Measurements from ENCODE around the gene AK5. TPM values are rescaled to one million over a fixed set of nuclear protein-coding genes. Genes with fewer than 3 reads are reported as not detected.
A peak's percentile ranks its signal among the peaks of the same experiment; 100 is the strongest.
"Not testable (repeated sequence)": the region's sequence is repeated elsewhere in the genome, so short reads cannot be mapped to it uniquely, and the experiment has no call there.

The AK5 gene
- total and polyA plus RNA-seq, 4 donors: 14.7 to 76.0 (median 58.4) TPM

DNA sequence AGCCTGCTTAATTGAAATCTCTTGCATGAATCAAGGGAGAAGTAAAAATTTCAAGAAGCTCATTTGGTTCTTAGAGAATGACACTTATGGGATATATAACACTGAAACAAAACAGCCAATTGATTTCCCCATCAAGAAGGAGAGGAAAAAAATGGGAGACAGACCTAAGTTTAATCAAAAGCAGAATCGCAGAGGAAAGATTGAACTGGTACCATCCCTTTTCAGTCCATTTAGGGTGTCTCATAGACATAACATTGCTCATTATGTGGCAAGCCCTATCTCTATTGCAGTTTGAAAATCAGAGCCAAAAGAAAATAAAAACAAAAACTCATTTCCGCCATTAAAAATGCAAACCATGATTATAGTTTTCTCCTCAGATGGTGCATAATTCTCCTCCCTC lies 119.6 kb downstream of the AK5 start:
- H3K4me1 ChIP-seq (ENCODE audit: control insufficient read depth, insufficient read depth, low read length): peaks cover 8% of the 10 kb centered on the region
- 83% methylated on average over 1 of the region's 2 CpGs for WGBS (ENCODE audit: insufficient coverage)
- no peak overlapping the region for H3K27ac ChIP-seq (ENCODE audit: low read depth, low read length)

DNA sequence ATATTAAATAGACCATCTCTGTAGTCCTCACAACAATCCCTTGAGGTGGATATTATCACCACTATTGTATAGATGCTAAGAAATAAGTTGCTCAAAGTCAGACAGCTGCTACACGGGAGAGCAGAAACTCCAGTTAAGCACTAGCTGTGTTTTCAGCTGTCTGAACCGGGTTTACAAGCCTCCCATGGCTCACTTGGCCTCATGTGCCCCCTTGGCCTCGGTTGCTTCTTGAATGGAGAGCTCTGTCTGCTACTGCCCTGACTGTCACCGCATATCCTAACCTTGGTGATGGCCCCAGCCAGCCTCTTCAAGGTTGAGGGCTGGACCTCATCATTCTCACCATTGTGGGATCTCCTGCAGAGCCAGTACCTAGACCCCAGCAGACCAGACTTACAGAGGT lies 123.4 kb downstream of the AK5 start:
- peaks cover 4% of the 10 kb centered on the region for H3K4me1 ChIP-seq (ENCODE audit: control insufficient read depth, insufficient read depth, low read length)
- H3K27me3 ChIP-seq (ENCODE audit: control insufficient read depth, insufficient read depth, low read length): no peaks in the 10 kb centered on the region
- H3K9me3 ChIP-seq (ENCODE audit: control insufficient read depth, insufficient read depth, low read length): no peaks in the 10 kb centered on the region
- WGBS (ENCODE audit: insufficient coverage): 69% methylated on average over 4 of the region's 4 CpGs
- H3K4me3 ChIP-seq (ENCODE audit: low read depth, low read length): no peak overlapping the region
- DNase-seq (ENCODE audit: low read depth in 4 of 6, low spot score in 6 of 6): no peak
- no peaks in the 10 kb centered on the region for H3K36me3 ChIP-seq (ENCODE audit: control insufficient read depth, insufficient read depth, low read length)
- H3K27ac ChIP-seq (ENCODE audit: low read depth, low read length): no peak overlapping the region

More for the DNA sequence above, 119.6 kb downstream of the AK5 start:
- Histone ChIP-seq H3K27me3 (ENCODE audit: control insufficient read depth, insufficient read depth, low read length) (no peaks in the 10 kb centered on the region), H3K9me3 (ENCODE audit: control insufficient read depth, insufficient read depth, low read length) (no peaks in the 10 kb centered on the region), H3K4me3 (ENCODE audit: low read depth, low read length) (no peak overlapping the region), H3K36me3 (ENCODE audit: control insufficient read depth, insufficient read depth, low read length) (no peaks in the 10 kb centered on the region)
- DNase-seq (ENCODE audit: low read depth in 4 of 6, low spot score in 6 of 6): peak in 1 of 6 donors; percentile 90

DNA sequence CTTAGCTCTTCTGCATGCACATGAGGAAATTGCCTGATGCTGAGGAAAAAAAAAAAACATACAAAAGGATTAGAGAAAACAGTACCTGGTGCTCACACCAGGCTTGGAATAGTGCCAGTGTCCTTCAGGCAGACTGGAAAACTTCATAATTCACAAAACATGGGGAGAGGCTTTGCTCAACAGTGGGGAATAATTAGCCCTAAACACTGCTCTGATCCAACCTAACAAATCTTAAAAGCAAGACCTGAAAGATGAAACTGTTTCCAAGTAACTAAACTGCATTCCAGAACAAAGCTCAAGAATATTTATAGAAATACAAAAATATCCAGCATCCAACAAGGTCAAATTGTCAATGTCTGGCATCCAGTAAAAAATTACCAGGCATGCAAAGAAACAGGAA lies 124.8 kb downstream of the AK5 start:
- no peaks in the 10 kb centered on the region for H3K27me3 ChIP-seq (ENCODE audit: control insufficient read depth, insufficient read depth, low read length)
- H3K9me3 ChIP-seq (ENCODE audit: control insufficient read depth, insufficient read depth, low read length): no peaks in the 10 kb centered on the region
- peak in 1 of 6 donors; percentile 11 for DNase-seq (ENCODE audit: low read depth in 4 of 6, low spot score in 6 of 6)
- peaks cover 4% of the 10 kb centered on the region for H3K4me1 ChIP-seq (ENCODE audit: control insufficient read depth, insufficient read depth, low read length)
- no peak overlapping the region for H3K27ac ChIP-seq (ENCODE audit: low read depth, low read length)
- H3K4me3 ChIP-seq (ENCODE audit: low read depth, low read length): no peak overlapping the region
- no peaks in the 10 kb centered on the region for H3K36me3 ChIP-seq (ENCODE audit: control insufficient read depth, insufficient read depth, low read length)

DNA sequence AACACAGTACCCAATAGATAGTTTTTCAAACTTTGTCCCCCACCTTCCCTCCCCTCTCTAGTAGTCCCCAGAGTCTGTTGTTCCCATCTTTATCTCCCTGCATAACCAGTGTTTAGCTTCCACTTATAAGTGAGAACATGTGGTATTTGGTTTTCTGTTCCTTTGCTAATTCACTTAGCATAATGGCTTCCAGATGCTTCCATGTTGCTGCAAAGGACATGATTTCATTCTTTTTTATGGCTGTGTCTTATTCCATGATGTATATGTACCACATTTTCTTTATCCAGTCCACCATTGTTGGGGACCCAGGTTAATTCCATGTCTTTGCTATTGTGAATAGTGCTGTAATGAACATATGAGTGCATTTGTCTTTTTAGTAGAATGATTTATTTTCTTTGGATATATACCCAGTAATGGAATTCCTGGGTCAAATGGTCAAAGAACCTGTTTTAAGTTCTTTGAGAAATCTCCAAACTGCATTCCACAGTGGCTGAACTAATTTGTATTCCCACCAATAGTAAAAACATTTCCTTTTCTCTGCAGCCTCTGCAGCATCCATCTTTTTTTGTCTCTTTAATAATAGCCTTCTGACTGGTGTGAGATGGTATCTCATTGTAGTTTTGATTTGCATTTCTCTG lies 126.0 kb downstream of the AK5 start:
- Histone ChIP-seq H3K36me3 (ENCODE audit: control insufficient read depth, insufficient read depth, low read length) (no peaks in the 10 kb centered on the region), H3K4me1 (ENCODE audit: control insufficient read depth, insufficient read depth, low read length) (peaks cover 4% of the 10 kb centered on the region), H3K27me3 (ENCODE audit: control insufficient read depth, insufficient read depth, low read length) (no peaks in the 10 kb centered on the region), H3K4me3 (ENCODE audit: low read depth, low read length) (no peak overlapping the region), H3K27ac (ENCODE audit: low read depth, low read length) (no peak overlapping the region), H3K9me3 (ENCODE audit: control insufficient read depth, insufficient read depth, low read length) (no peaks in the 10 kb centered on the region)
- DNase-seq (ENCODE audit: low read depth in 4 of 6, low spot score in 6 of 6): no peak

DNA sequence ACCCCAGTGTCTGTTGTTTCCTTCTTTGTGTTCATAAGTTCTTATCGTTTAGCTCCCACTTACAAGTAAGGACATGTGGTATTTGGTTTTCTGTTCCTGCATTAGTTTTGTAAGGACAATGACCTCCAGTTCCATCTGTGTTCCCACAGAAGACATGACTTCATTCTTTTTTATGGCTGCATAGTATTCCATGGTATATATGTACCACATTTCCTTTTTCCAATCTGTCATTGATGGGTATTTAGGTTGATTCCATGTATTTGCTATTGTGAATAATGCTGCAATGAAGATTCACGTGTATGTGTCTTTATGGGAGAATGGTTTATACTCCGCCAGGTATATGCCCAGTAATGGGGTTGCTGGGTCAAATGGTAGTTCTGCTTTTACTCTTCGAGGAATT lies 127.1 kb downstream of the AK5 start:
- H3K4me1 ChIP-seq (ENCODE audit: control insufficient read depth, insufficient read depth, low read length); DNase-seq (ENCODE audit: low read depth in 4 of 6, low spot score in 6 of 6); H3K4me3 ChIP-seq (ENCODE audit: low read depth, low read length); H3K27ac ChIP-seq (ENCODE audit: low read depth, low read length); H3K9me3 ChIP-seq (ENCODE audit: control insufficient read depth, insufficient read depth, low read length); H3K36me3 ChIP-seq (ENCODE audit: control insufficient read depth, insufficient read depth, low read length); H3K27me3 ChIP-seq (ENCODE audit: control insufficient read depth, insufficient read depth, low read length): not testable (repeated sequence)
- WGBS (ENCODE audit: insufficient coverage): no CpG with 5 or more reads among the region's 4 CpGs

DNA sequence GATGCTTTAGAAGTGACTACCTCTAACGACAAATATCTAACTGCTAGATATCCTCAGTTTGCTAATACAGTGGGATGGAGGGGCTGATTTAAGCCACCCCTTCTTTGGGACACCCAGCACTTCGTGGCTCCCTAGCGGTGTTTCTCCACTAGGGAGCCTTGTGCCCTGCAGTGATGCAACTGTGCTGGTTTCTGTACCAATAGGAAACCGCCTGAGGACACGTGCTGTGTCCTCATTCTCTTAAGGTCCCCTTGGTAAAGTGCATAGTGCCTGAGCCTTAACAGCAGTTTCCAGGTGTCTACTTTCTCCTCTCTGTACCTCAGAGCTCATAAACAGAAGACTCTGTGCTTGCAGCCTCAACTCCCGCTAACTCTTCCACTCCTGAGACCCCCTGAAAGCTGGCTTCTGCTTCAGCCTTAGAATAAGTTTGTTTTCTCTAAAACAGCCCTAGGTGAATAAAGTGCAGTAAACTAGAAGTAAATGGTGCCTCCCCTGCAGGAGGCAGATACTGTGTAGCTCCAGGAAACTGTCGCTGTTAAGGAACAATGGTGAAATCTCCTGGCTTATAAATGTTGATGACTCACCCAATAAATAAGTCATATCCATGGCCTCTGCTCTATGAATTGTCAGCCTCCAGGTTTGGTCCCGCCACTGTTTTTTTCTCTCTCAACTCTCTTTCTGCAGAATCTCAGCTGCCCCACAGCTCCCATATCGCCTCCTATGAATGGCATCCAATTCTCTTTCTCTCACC lies 130.4 kb downstream of the AK5 start:
- Histone ChIP-seq H3K4me1 (ENCODE audit: control insufficient read depth, insufficient read depth, low read length) (no peaks in the 10 kb centered on the region), H3K4me3 (ENCODE audit: low read depth, low read length) (no peak overlapping the region), H3K27me3 (ENCODE audit: control insufficient read depth, insufficient read depth, low read length) (no peaks in the 10 kb centered on the region), H3K36me3 (ENCODE audit: control insufficient read depth, insufficient read depth, low read length) (no peaks in the 10 kb centered on the region), H3K27ac (ENCODE audit: low read depth, low read length) (no peak overlapping the region), H3K9me3 (ENCODE audit: control insufficient read depth, insufficient read depth, low read length) (no peaks in the 10 kb centered on the region)
- 74% methylated on average over 7 of the region's 9 CpGs for WGBS (ENCODE audit: insufficient coverage)
- DNase-seq (ENCODE audit: low read depth in 4 of 6, low spot score in 6 of 6): no peak

DNA sequence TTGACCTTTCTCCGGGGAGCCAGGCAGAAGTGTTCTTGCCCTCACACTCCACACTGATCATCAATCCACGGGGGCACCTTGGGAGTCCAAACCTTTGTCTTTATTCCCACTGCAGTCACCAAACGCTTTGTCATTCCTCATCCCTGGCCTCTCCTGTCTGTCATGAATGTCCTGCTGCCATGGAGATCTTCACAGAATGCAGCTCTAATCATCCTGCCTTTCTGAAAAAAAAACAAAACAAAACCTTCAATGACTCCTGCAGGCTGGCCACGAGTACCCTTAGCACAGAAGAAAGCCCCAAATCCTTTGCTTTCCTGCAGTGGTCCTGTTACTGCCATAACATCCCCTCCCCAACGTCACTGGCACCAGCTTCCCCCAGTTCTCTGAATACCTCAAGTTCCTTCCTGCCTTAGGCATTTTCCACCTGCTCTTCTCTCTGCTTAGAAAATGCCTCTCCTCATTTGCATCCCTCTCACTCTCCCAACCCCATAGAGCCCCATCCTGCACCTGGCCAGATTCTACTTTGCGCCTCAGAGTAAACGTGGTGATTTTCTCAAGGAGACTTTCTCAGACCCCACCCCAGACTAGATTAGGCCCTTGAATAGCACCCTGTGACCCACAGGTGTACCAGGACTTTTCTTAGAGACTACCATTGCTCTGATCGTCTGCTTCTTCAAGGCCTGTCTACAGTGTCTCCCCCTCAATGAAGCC lies 131.2 kb downstream of the AK5 start:
- Histone ChIP-seq H3K27me3 (ENCODE audit: control insufficient read depth, insufficient read depth, low read length) (no peaks in the 10 kb centered on the region), H3K4me1 (ENCODE audit: control insufficient read depth, insufficient read depth, low read length) (no peaks in the 10 kb centered on the region), H3K36me3 (ENCODE audit: control insufficient read depth, insufficient read depth, low read length) (no peaks in the 10 kb centered on the region), H3K4me3 (ENCODE audit: low read depth, low read length) (no peak overlapping the region), H3K9me3 (ENCODE audit: control insufficient read depth, insufficient read depth, low read length) (no peaks in the 10 kb centered on the region), H3K27ac (ENCODE audit: low read depth, low read length) (no peak overlapping the region)
- WGBS (ENCODE audit: insufficient coverage): 29% methylated on average over 7 of the region's 8 CpGs
- DNase-seq (ENCODE audit: low read depth in 4 of 6, low spot score in 6 of 6): peak in 1 of 6 donors; percentile 11

DNA sequence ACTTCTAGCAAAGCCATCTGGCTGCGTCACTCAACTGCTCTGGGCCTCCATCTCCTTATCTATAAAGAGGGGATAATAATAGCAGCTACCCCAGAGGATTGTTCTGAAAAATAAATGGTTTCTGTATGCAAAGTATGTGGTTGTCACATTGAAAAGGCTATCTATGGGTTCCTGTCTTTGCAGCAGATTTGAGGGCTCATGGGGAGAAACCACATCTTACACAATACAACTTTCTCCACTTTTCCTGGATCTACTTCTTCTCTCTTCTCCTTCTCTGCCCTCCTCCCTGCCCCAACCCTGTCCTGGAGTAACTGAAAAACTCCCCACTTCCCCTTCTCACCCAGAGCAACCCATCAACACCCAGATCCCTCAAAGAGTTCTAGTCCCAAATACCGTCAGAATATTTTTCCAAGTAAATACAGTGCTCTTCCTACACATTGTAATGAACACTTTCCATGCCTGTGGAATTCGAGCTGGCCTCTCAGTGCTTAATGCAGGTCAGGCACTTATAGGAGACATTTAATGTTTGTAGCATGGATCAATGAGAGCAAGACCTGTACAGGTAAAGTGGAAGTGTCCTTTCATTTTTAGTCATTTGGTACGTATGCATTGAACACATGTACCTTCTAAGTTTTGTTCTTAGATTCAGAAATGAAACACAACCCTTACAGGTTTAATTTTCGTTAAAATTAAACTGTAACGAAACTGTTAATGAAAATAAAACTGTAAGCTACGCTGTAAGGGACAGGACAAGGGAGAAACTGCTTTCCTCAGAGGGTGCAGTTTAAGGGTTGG lies 131.9 kb downstream of the AK5 start:
- WGBS (ENCODE audit: insufficient coverage): 100% methylated on average over 1 of the region's 7 CpGs
- H3K27ac ChIP-seq (ENCODE audit: low read depth, low read length): no peak overlapping the region
- no peak for DNase-seq (ENCODE audit: low read depth in 4 of 6, low spot score in 6 of 6)

DNA sequence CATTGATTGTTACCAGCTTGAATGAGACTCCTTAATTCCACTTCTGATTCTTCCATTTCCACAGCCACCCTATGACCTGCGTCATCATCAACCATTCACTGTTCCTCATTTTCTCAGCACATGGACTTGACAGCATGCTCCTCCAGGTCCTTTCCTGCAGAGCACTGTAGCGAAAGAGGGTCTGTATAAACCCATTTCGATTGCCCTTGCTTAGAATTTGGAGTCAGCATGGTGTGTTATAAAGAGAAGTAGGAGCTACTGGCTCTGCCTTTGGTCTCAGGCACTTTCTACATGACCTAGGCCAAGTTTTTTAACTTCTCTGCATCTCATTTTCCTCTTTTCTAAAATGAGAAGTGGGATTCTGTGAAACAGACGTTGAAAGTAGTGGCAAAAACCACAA lies 133.8 kb downstream of the AK5 start:
- Histone ChIP-seq H3K27ac (ENCODE audit: low read depth, low read length) (no peak overlapping the region), H3K27me3 (ENCODE audit: control insufficient read depth, insufficient read depth, low read length) (no peaks in the 10 kb centered on the region), H3K36me3 (ENCODE audit: control insufficient read depth, insufficient read depth, low read length) (no peaks in the 10 kb centered on the region), H3K9me3 (ENCODE audit: control insufficient read depth, insufficient read depth, low read length) (no peaks in the 10 kb centered on the region), H3K4me1 (ENCODE audit: control insufficient read depth, insufficient read depth, low read length) (no peaks in the 10 kb centered on the region), H3K4me3 (ENCODE audit: low read depth, low read length) (no peak overlapping the region)
- no peak for DNase-seq (ENCODE audit: low read depth in 4 of 6, low spot score in 6 of 6)
- WGBS (ENCODE audit: insufficient coverage): 89% methylated on average over 1 of the region's 4 CpGs

More for the DNA sequence above, 131.9 kb downstream of the AK5 start:
- Histone ChIP-seq H3K4me3 (ENCODE audit: low read depth, low read length) (no peak overlapping the region), H3K9me3 (ENCODE audit: control insufficient read depth, insufficient read depth, low read length) (no peaks in the 10 kb centered on the region), H3K36me3 (ENCODE audit: control insufficient read depth, insufficient read depth, low read length) (no peaks in the 10 kb centered on the region), H3K4me1 (ENCODE audit: control insufficient read depth, insufficient read depth, low read length) (no peaks in the 10 kb centered on the region), H3K27me3 (ENCODE audit: control insufficient read depth, insufficient read depth, low read length) (no peaks in the 10 kb centered on the region)
